ENCODE data around the gene DUSP23. TPM values are rescaled to one million over a fixed set of nuclear protein-coding genes. Genes with fewer than 3 reads are reported as not detected.

DUSP23 gene
- total and polyA plus RNA-seq, 2 donors (not counting 3 experiments of a cell fraction or from before 2014, with no cell fraction given), result 82.5 to 197 TPM

- peaks cover 2% of the 10 kb centered on the region for H3K79me2 ChIP-seq (ENCODE audit: control insufficient read depth, insufficient read depth, low read length)
- ChIA-PET POLR2A (no interaction called here), CTCF (interaction anchor here (1.1 to 6.6 kb wide), 5 partner anchors 13 to 655 kb away, joined by 3 to 63 read pairs (median 5); partner anchors contain the start of gene FCRL6)
- peak overlapping the region; percentile 59 for H3K27ac ChIP-seq (ENCODE audit: insufficient read depth, low read depth, low read length)
- intact Hi-C loops (cut with micrococcal nuclease), result no loop called here
- H2AFZ ChIP-seq (ENCODE audit: low read depth, low read length), result no peak overlapping the region
- no peaks in the 10 kb centered on the region for H3K27me3 ChIP-seq (ENCODE audit: control insufficient read depth in 2 of 2, insufficient read depth in 2 of 2, low read length in 2 of 2)
- peak overlapping the region; percentile 8 for H3K9ac ChIP-seq (replicated peaks; ENCODE audit: extremely low read depth, insufficient read depth, low read length)
- no TSS peak for BruUV-seq (replicated peaks)
- no peak overlapping the region for H3K4me2 ChIP-seq (ENCODE audit: insufficient read depth, low read length)
- H3K4me1 ChIP-seq (ENCODE audit: control insufficient read depth, extremely low read depth, insufficient read depth, low read length), result peaks cover 25% of the 10 kb centered on the region
- H3K9me1 ChIP-seq (replicated peaks; ENCODE audit: control insufficient read depth, extremely low read depth, insufficient read depth, low read length), result no peaks in the 10 kb centered on the region
- dilution Hi-C loops (cut with MboI; ENCODE audit: extremely low pct_ligation_motif_present, low sequenced_read_pairs), result loop anchor here (25.0 kb wide), 1 partner anchor 300 kb away; no protein-coding TSS in a partner anchor
- peaks cover 0 to 4% of the 10 kb centered on the region in 2 experiments for H3K36me3 ChIP-seq (ENCODE audit: control insufficient read depth in 2 of 2, extremely low read depth in 1 of 2, insufficient read depth in 2 of 2, low read length in 2 of 2)
- H3K9me3 ChIP-seq (replicated peaks; ENCODE audit: control insufficient read depth, insufficient read depth, low read length), result no peaks in the 10 kb centered on the region
- DNase-seq (ENCODE audit: low read depth, low spot score) (no peak), FAIRE-seq (peak; percentile 48)
- TF ChIP-seq EZH2 (IDR thresholded peaks at IDR 0.05; ENCODE audit: borderline replicate concordance, low read depth, low read length, severe bottlenecking) (no peak), MYC (IDR thresholded peaks at IDR 0.05; ENCODE audit: low read depth, low read length) (no peak), POLR2A (IDR thresholded peaks at IDR 0.05; ENCODE audit: low read depth, low read length) (no peak), FOS (IDR thresholded peaks at IDR 0.05; ENCODE audit: borderline replicate concordance, insufficient read depth, low read length) (no peak), POLR2AphosphoS5 (IDR thresholded peaks at IDR 0.05; ENCODE audit: insufficient read depth, low read depth, low read length) (no peak), GATA2 (IDR thresholded peaks at IDR 0.05; ENCODE audit: insufficient read depth, insufficient read length, low read depth, low read length) (no peak)
- TF ChIP-seq, protein P1, sequence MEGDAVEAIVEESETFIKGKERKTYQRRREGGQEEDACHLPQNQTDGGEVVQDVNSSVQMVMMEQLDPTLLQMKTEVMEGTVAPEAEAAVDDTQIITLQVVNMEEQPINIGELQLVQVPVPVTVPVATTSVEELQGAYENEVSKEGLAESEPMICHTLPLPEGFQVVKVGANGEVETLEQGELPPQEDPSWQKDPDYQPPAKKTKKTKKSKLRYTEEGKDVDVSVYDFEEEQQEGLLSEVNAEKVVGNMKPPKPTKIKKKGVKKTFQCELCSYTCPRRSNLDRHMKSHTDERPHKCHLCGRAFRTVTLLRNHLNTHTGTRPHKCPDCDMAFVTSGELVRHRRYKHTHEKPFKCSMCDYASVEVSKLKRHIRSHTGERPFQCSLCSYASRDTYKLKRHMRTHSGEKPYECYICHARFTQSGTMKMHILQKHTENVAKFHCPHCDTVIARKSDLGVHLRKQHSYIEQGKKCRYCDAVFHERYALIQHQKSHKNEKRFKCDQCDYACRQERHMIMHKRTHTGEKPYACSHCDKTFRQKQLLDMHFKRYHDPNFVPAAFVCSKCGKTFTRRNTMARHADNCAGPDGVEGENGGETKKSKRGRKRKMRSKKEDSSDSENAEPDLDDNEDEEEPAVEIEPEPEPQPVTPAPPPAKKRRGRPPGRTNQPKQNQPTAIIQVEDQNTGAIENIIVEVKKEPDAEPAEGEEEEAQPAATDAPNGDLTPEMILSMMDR (IDR thresholded peaks at IDR 0.05; ENCODE audit: extremely low read depth in 1 of 2, insufficient read depth in 1 of 2, low read depth in 1 of 2, low read length in 2 of 2), result no peak
- H4K20me1 ChIP-seq (replicated peaks; ENCODE audit: control insufficient read depth, extremely low read depth, insufficient read depth, low read length), result no peaks in the 10 kb centered on the region
- H3K4me3 ChIP-seq (replicated peaks in 1 of 3; ENCODE audit: insufficient read depth in 1 of 3, low read depth in 1 of 3, low read length in 3 of 3), result no peak overlapping the region
Observed at GRCh38 chr1:159786966-159787365, 6.2 kb downstream of the DUSP23 start.
